IgD-negative memory B cell (primary cell): ENCODE results near the gene TSHR. TPM values are rescaled to one million over a fixed set of nuclear protein-coding genes. Genes with fewer than 3 reads are reported as not detected.
"Not testable (repeated sequence)": the region's sequence is repeated elsewhere in the genome, so short reads cannot be mapped to it uniquely, and the experiment has no call there.

Experiments used
- H3K27ac Mint-ChIP-seq, 3 donors: one replicate each; pipeline ENCODE4 v1.8.0; 2020 to 2022; ENCODE audit warnings: mild to moderate bottlenecking in 3 of 3, mixed read lengths in 3 of 3, moderate library complexity in 1 of 3
- H3K27me3 Mint-ChIP-seq: one replicate; pipeline ENCODE4 v1.8.0; 2021; ENCODE audit warnings: mixed read lengths
- H3K36me3 Mint-ChIP-seq: one replicate; pipeline ENCODE4 v1.8.0; 2020; ENCODE audit warnings: mild to moderate bottlenecking, mixed read lengths
- H3K4me1 Mint-ChIP-seq, 3 donors: one replicate each; pipeline ENCODE4 v1.8.0; 2020 to 2022; ENCODE audit warnings: mixed read lengths in 3 of 3, mild to moderate bottlenecking in 1 of 3
- H3K4me3 Mint-ChIP-seq, 4 donors: one replicate each; pipeline ENCODE4 v1.8.0; 2020 to 2022; ENCODE audit warnings: mild to moderate bottlenecking in 4 of 4, mixed read lengths in 4 of 4, moderate library complexity in 3 of 4
- H3K9me3 Mint-ChIP-seq, 3 donors: one replicate each; pipeline ENCODE4 v1.8.0; 2020 to 2021; ENCODE audit warnings: mixed read lengths in 3 of 3, mild to moderate bottlenecking in 1 of 3
- polyA plus RNA-seq: library from polyadenylated mRNA; unstranded; fragments of 300-500 nt; fragmentation: Illumina TruSeq; gene quantifications from one replicate; pipeline ENCODE4 v1.2.3, GENCODE V29; 2021

TSHR gene
- polyA plus RNA-seq, 1 donor from 2014 or later = not detected

DNA sequence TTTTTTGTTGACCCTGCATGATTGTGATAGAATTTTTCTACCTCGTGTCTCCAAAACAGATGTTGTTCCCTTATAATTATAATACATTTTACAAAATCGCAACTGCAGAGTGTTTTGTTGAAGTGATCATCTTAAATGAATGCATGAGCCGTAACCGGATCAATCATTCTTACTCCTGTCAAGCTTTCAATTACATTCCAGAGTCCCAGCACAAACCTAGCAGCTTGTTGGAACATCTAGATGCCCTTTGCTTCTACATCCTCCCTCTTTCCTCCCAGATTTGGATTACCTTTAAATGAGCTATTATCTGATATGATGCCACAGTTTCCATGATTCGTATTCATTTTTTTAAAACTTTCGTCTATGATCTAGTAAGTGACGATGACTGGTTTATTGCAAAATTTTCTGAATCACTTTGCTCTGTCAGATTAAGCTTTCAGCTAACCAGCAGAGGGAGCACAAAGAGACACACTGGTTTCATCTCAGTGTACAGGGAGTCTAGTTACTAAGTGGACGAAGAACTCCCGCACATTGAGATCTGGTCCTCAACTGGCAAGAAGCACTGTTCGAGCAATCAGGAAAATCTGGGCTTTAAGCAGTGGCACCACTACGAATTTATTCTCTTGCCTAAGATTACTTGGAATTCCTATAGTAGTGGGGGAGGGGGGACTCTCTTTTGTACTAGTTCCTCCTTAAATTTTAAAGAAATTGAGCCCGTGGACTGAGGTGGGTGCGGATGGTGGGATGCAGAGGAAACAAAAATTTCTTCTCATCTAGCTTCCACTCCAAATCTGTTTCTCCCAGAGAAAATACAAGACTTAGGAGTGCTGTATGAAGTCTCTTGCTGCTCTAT is 40.9 kb downstream of the TSHR start:
- no peak overlapping the region for H3K27ac Mint-ChIP-seq
- no peak overlapping the region for H3K4me3 Mint-ChIP-seq
- no peaks in the 10 kb centered on the region for H3K9me3 Mint-ChIP-seq
- H3K36me3 Mint-ChIP-seq = no peaks in the 10 kb centered on the region
- H3K27me3 Mint-ChIP-seq = peaks cover 15% of the 10 kb centered on the region
- H3K4me1 Mint-ChIP-seq = peaks cover 0 to 7% (median 5%) of the 10 kb centered on the region in 3 donors

DNA sequence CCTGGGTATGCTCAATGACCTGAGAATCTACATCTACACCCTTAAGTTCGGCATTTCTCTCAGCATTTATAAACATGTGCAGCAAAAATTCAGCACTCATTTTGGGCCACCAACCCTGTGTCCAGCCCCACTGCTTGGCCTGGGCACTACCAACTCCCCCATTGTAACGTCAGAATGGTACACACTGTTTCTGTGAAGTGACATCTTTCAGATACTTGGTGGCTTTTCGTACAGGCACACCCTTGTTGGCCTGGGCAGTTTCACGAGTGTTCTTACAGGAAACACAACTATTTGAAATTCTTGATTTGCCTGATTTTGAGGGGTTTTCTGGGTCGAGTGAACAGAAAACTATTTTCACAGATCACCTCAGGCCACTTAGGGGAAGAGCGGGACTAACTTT is 46.0 kb downstream of the TSHR start:
- Mint-ChIP-seq H3K9me3 (no peaks in the 10 kb centered on the region), H3K4me1 (peaks cover 0 to 3% (median 2%) of the 10 kb centered on the region in 3 donors), H3K27me3 (peaks cover 11% of the 10 kb centered on the region)

DNA sequence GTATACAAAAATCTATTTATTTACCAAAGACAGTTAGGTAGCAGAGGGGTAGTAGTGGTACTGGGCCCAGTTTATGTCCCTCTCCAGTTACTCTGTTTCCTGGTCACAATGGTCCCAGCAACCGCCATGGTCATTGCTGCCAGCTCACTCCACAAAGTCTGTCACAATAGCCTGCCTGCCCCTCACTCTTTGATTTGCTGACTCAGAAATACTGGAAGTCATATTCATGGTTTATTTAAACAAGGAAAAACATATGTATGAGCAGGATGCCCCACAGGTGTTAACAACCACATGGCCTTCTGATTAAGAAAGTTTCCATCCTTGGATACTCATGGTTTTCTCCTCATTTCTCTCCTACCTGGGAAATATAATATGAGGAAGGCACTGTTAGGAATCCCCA is 49.2 kb downstream of the TSHR start:
- Mint-ChIP-seq H3K4me1 (peaks cover 0 to 2% (median 0%) of the 10 kb centered on the region in 3 donors), H3K36me3 (no peaks in the 10 kb centered on the region), H3K27me3 (peaks cover 6% of the 10 kb centered on the region), H3K27ac (no peak overlapping the region), H3K4me3 (no peak overlapping the region), H3K9me3 (no peaks in the 10 kb centered on the region)

More for the DNA sequence above, 46.0 kb downstream of the TSHR start:
- H3K36me3 Mint-ChIP-seq = no peaks in the 10 kb centered on the region
- H3K27ac Mint-ChIP-seq = no peak overlapping the region
- no peak overlapping the region for H3K4me3 Mint-ChIP-seq

DNA sequence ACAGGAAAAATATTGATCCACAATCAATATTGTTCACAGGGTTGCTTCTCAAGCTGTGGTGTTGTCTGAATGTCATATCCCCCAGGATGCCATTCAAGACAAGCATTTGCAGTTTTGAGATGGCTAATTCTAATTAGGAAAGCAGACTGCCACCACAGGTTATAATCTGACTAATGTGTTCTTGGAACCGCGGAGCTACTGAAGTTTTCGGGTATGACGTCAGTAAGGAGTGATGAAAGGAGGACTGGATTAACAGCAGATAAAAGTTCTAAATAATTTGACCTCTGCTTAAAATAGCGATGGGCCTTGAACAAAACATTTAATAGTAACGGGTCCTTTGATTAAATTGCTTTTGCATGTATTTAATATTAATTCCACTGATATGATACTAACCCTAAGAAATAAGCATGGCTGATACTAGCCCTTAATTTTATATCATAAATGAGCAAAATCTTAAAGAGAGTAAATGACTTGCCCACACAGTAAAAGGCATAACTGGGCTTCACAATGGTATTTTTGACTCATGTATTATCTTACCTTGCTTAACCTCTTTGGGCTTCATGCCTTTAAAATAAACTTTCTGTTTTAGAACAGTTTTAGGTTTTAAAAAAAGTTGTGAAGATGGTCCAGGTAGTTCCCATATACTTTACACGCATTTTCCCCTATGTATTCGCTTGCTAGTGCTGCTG is 50.3 kb downstream of the TSHR start:
- H3K27me3 Mint-ChIP-seq = peaks cover 4% of the 10 kb centered on the region
- no peak overlapping the region for H3K4me3 Mint-ChIP-seq
- no peaks in the 10 kb centered on the region for H3K9me3 Mint-ChIP-seq
- no peak overlapping the region for H3K27ac Mint-ChIP-seq
- H3K36me3 Mint-ChIP-seq = no peaks in the 10 kb centered on the region
- peaks cover 0 to 2% (median 0%) of the 10 kb centered on the region in 3 donors for H3K4me1 Mint-ChIP-seq

DNA sequence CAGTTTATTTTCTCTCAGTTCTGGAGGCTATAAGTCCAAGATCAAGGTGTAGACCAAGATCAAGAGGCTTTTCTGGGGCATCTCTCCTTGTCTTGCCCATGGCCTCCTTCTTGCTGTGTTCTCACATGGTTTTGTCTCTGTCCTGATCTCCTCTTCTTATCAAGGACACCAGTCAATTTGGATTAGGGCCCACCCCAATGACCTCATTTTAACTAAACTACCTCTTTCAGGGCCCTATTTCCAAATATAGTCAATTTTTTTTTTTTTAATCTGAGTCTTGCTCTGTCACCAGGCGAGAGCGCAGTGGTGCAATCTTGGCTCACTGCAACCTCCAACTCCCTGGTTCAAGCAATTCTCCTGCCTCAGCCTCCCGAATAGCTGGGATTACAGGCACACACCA is 50.8 kb downstream of the TSHR start:
- Mint-ChIP-seq H3K9me3 (no peaks in the 10 kb centered on the region), H3K36me3 (no peaks in the 10 kb centered on the region), H3K4me3 (no peak overlapping the region), H3K27ac (no peak overlapping the region), H3K4me1 (peaks cover 0 to 2% (median 0%) of the 10 kb centered on the region in 3 donors), H3K27me3 (peaks cover 4% of the 10 kb centered on the region)

DNA sequence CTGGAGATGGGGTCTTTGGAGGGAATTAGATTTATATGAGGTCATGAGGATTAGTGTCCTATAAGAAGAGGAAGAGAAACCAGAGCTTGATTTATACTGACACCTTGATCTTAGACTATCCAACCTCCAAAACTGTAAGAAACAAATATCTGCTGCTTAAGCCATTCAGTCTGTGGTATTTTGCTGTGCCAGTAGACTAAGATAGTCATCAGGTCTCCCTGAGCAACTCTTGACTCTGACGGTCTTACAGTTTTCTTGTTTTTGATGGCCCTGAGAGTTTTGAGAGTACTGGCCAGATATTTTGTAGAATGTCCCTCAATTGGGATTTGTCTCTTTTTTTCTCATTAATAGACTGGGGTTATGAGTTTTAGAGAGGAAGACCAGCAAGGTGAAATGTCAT is 51.7 kb downstream of the TSHR start:
- no peak overlapping the region for H3K4me3 Mint-ChIP-seq
- no peak overlapping the region for H3K27ac Mint-ChIP-seq
- no peaks in the 10 kb centered on the region for H3K4me1 Mint-ChIP-seq
- H3K36me3 Mint-ChIP-seq = no peaks in the 10 kb centered on the region
- peaks cover 4% of the 10 kb centered on the region for H3K27me3 Mint-ChIP-seq
- H3K9me3 Mint-ChIP-seq = no peaks in the 10 kb centered on the region

DNA sequence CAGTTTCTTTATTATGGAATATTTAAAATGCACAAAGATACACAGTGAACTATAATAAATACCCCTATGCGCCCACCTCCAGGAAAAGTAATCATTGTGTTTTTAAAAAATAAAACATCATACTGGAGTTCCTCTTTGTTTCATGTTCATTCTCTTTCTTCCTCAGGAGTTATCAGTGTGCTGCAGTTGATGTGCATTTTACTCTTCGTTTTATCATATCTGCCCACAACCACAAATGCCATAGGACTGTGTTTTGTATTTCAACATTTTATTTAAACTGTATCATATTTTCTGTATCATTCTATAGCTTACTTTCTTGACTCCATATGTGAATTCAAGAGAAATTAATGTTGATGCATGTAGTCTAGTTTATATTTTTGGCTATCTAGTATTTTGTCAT is 53.9 kb downstream of the TSHR start:
- H3K27ac Mint-ChIP-seq = no peak overlapping the region
- peaks cover 0 to 7% (median 3%) of the 10 kb centered on the region in 3 donors for H3K9me3 Mint-ChIP-seq
- H3K4me3 Mint-ChIP-seq = no peak overlapping the region
- peaks cover 4% of the 10 kb centered on the region for H3K27me3 Mint-ChIP-seq
- H3K4me1 Mint-ChIP-seq = no peaks in the 10 kb centered on the region
- no peaks in the 10 kb centered on the region for H3K36me3 Mint-ChIP-seq

DNA sequence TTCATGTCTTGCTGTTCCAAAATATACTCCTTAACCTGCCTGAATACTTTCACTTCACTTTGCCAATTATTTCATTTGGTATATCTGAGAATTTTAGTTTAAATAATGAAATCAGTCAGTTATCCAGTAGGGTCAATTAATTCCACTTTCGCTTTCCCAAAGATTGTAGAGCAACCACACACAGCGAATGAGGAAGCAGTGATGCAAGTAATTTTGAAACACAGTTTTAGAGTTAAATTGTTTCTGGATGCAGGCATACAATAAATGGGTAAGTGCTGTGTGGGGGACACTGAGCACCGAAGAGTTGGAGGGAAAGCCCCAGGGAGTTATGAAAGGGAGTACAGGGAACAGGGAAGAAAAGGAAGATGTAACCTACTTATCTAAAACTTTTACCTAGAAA is 62.8 kb downstream of the TSHR start:
- no peak overlapping the region for H3K4me3 Mint-ChIP-seq
- peaks cover 21% of the 10 kb centered on the region for H3K27me3 Mint-ChIP-seq
- H3K4me1 Mint-ChIP-seq = no peaks in the 10 kb centered on the region
- peaks cover 5% of the 10 kb centered on the region for H3K36me3 Mint-ChIP-seq
- H3K9me3 Mint-ChIP-seq = peaks cover 2 to 5% (median 3%) of the 10 kb centered on the region in 3 donors
- no peak overlapping the region for H3K27ac Mint-ChIP-seq

DNA sequence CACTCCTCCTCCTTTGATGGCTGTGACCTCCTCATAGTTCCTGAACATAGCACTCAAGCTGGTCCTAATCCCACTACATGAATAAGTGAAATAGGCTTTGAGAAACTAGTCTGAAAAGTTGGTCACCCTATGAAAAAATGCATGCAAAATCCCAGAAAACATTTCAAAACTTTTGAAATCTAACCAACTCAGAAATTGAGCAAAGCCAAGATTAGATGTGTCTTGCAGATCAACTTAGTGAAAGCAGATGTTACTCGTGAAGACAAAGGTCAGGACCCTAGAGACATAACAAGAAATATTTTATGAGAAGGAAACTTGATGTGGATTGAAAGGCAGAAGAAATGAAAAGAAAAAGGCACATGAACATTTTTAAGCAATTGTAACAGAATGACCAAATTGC is 63.3 kb downstream of the TSHR start:
- Mint-ChIP-seq H3K4me1 (no peaks in the 10 kb centered on the region), H3K4me3 (no peak overlapping the region), H3K9me3 (peaks cover 0 to 2% (median 1%) of the 10 kb centered on the region in 3 donors), H3K27me3 (peaks cover 21% of the 10 kb centered on the region), H3K36me3 (peaks cover 5% of the 10 kb centered on the region), H3K27ac (no peak overlapping the region)

DNA sequence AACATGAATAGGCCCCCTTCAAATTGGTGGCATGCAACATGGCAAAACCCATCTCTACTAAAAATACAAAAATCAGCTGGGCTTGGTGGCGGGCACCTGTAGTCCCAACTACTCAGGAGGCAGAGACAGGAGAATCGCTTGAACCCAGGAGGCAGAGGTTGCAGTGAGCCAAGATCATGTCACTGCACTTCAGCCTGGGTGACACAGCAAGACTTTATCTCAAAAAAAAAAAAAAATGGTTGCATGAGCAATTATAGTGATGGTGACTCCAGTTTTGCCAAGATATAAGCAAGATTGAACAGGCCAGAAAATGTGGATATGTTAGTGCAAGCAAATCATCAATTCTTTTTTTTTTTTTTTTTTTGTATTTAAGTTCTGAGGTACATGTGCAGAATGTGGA is 63.7 kb downstream of the TSHR start:
- H3K4me3 Mint-ChIP-seq, H3K36me3 Mint-ChIP-seq, H3K27ac Mint-ChIP-seq, H3K4me1 Mint-ChIP-seq, H3K9me3 Mint-ChIP-seq: not testable (repeated sequence)
- H3K27me3 Mint-ChIP-seq = peaks cover 21% of the 10 kb centered on the region

DNA sequence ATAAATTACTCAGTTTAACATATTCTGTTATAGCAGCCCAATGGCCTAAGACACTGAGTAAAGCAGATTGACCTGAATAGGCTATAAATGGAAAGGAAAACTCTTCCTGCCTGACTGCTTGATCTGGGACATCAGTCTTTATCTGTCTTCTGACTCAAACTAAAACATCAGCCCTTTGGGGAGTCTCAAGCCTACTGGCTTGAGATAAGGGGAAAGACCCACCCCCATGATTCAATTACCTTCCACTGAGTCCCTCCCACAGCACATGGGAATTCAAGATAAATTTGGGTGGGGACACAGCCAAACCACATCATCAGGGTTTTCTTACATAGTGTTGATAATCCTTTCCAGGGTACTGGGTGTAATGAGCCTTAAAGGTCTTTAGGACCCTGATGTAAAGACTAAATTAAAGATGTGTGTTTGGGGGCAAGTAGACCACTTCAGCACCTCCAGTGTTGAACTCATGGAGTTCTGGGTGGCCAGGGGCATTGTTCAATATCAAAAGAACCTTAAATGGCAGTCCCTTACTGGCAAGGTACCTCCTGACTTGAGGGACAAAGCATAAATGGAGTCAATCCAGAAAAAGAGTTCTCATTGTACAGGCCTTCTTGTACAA is 67.8 kb downstream of the TSHR start:
- Mint-ChIP-seq H3K27me3 (peaks cover 12% of the 10 kb centered on the region), H3K9me3 (peaks cover 0 to 1% (median 0%) of the 10 kb centered on the region in 3 donors), H3K4me3 (no peak overlapping the region), H3K4me1 (no peaks in the 10 kb centered on the region), H3K36me3 (no peaks in the 10 kb centered on the region), H3K27ac (no peak overlapping the region)

DNA sequence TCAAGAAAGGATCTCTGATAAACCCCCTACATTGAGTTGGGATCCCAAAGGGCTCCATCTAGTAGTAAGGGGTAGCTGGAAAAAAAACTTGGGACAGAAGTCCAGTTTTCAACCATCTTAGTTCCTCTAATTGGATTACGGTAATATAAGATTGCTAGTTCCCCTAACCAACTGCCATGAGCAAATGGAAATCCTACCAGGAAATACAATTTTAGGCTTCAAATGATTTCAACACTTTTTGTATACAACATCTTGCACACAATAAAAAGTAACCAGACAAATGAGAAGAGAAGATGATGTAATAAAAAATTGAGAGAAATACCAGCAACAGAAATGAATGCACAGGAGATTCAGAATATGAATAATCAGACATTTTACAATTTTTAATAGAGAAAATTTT is 73.0 kb downstream of the TSHR start:
- Mint-ChIP-seq H3K36me3 (no peaks in the 10 kb centered on the region), H3K27ac (no peak overlapping the region), H3K4me1 (no peaks in the 10 kb centered on the region), H3K27me3 (peaks cover 4% of the 10 kb centered on the region), H3K4me3 (no peak overlapping the region), H3K9me3 (peaks cover 0 to 1% (median 0%) of the 10 kb centered on the region in 3 donors)

DNA sequence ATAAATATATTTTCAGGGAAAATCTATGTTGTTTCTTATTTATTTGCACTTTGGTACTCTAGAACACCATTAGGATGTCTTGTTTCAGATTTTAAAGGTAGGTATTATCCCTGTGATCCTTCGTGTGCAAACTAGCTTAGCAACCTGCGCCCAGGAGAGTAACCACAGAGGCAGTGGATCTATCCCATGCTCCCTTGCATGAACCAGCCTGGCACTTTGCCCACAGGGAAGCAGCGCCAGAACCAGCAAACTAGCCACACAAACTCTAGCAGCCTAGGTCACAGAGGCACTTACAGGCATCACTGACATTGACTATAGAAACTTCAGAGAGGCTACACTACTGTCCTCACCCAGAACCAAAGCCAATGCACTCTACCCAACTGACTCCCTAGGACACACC is 76.1 kb downstream of the TSHR start:
- Mint-ChIP-seq H3K36me3 (peaks cover 2% of the 10 kb centered on the region), H3K27me3 (peaks cover 6% of the 10 kb centered on the region), H3K9me3 (peaks cover under 1 to 9% (median 4%) of the 10 kb centered on the region in 3 donors), H3K4me3 (no peak overlapping the region), H3K4me1 (no peaks in the 10 kb centered on the region), H3K27ac (no peak overlapping the region)

DNA sequence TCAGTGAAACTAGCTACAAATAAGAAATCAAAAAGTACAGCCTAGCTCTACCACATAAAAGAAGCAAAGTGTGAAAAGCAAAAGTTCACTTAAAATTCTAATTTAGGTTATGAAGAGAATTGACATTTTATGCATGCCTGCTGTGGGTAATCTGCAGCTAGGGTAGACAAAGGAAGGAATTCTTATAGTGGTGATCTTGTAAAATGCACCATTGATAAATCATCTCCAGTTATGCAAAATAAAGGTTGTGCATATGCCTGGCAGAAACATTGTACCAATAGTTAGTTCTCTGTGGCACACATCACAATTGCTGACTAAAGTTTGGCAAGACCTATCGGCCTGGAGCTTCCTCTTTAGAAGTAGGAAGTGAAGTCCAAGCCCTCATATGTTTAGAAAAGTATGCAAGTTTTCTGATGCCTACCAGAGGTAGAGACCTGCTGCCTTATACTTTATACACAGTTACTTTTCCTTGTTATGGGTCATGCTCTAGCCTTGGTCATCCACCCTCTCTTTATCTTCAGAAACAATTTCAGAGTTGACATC is 78.3 kb downstream of the TSHR start:
- H3K27me3 Mint-ChIP-seq = peaks cover 7% of the 10 kb centered on the region
- no peaks in the 10 kb centered on the region for H3K4me1 Mint-ChIP-seq
- peaks cover 0 to 10% (median 4%) of the 10 kb centered on the region in 3 donors for H3K9me3 Mint-ChIP-seq
- H3K36me3 Mint-ChIP-seq = peaks cover 4% of the 10 kb centered on the region
- no peak overlapping the region for H3K4me3 Mint-ChIP-seq
- H3K27ac Mint-ChIP-seq = no peak overlapping the region

DNA sequence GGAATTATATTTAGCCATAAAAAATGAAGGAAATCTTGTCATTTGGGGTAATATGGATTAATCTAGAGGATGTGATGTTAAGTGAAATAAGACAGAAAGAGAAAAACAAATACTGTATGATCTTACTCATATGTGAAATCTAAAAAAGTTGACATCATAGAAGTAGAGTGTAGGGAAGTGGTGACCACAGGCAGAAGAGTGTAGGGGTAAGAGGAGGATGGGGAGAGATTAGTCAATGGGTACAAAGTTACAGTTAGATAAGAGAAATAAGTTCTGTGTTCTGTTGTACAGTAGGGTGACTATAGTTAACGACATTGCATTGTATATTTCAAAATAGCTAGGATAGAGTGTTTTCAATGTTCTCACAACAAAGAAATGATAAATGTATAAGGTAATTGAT is 87.0 kb downstream of the TSHR start:
- no peaks in the 10 kb centered on the region for H3K27me3 Mint-ChIP-seq
- peaks cover 1% of the 10 kb centered on the region for H3K36me3 Mint-ChIP-seq
- H3K9me3 Mint-ChIP-seq = peaks cover 6 to 21% (median 15%) of the 10 kb centered on the region in 3 donors
- H3K4me3 Mint-ChIP-seq = no peak overlapping the region
- no peaks in the 10 kb centered on the region for H3K4me1 Mint-ChIP-seq
- no peak overlapping the region for H3K27ac Mint-ChIP-seq
